Hepatocyte (in vitro differentiated cells): ENCODE data around the gene DCTN2. TPM values are rescaled to one million over a fixed set of nuclear protein-coding genes. Genes with fewer than 3 reads are reported as not detected.

ENCODE experiments used
- microRNA counts: library from miRNA; unstranded; fragments of <30 nt; microRNA quantifications from one replicate; lab custom pipeline; 2017
- microRNA-seq: library from miRNA; unstranded; fragments of <30 nt; microRNA quantifications from one replicate; pipeline ENCODE4, GENCODE V29; 2017
- polyA plus RNA-seq: library from polyadenylated mRNA; unstranded; fragments of >200 nt; fragmentation: Nextera tagmentation; extraction: Ambion mirVana; gene quantifications from 2 replicates; pipeline ENCODE4 v1.2.1, GENCODE V29; 2016
- small RNA-seq: library from RNA; depleted of rRNA; stranded (forward); fragments of <200 nt; gene quantifications from one replicate; pipeline ENCODE3, GENCODE V24; 2014
- total RNA-seq: library from RNA; depleted of rRNA; stranded (reverse); fragments of >200 nt; gene quantifications from 2 replicates; pipeline ENCODE4 v1.2.3, GENCODE V29; 2014

DCTN2 gene
- total and polyA plus RNA-seq, 2 experiments from 2014 or later, result 110 to 124 TPM

MicroRNA genes within 50 kb of the gene (microRNA counts, 767-probe panel; counts per million panel counts)
- not detected for microRNA hsa-miR-616-3p (lab: Ali Mortazavi, UCI)

Small RNAs within 50 kb of the gene (microRNA-seq; reads per million reads assigned to microRNA genes)
- gene MIR616 (not detected), gene MIR6758 (1.8 reads per million)

Small RNAs within 50 kb of the gene (small RNA-seq; reads per million reads assigned to genes)
- gene MIR616, result not detected

Other genes starting within 250 kb of the DCTN2 start
- 22.8 and 28.7 TPM in 2 replicates for gene R3HDM2, start 116.1 kb downstream of the DCTN2 start, total RNA-seq
- gene R3HDM2, start 116.1 kb downstream of the DCTN2 start, polyA plus RNA-seq, result 13.4 and 17.1 TPM in 2 replicates
- gene INHBC, start 112.4 kb downstream of the DCTN2 start, total RNA-seq, result 1.3 and 1.8 TPM in 2 replicates
- gene INHBC, start 112.4 kb downstream of the DCTN2 start, polyA plus RNA-seq, result 1.5 and 3.4 TPM in 2 replicates
- gene INHBE, start 91.9 kb downstream of the DCTN2 start, total RNA-seq, result 44.2 and 45.9 TPM in 2 replicates
- gene INHBE, start 91.9 kb downstream of the DCTN2 start, polyA plus RNA-seq, result 6.1 and 15.1 TPM in 2 replicates
- 5.9 and 7.6 TPM in 2 replicates for gene GLI1, start 87.4 kb downstream of the DCTN2 start, total RNA-seq
- gene GLI1, start 87.4 kb downstream of the DCTN2 start, polyA plus RNA-seq, result 5.1 and 6.0 TPM in 2 replicates
- gene ARHGAP9, start 67.3 kb downstream of the DCTN2 start, total RNA-seq, result 0.44 and 2.0 TPM in 2 replicates
- 2.2 and 3.6 TPM in 2 replicates for gene ARHGAP9, start 67.3 kb downstream of the DCTN2 start, polyA plus RNA-seq
- 117 and 124 TPM in 2 replicates for gene MARS1, start 59.1 kb downstream of the DCTN2 start, total RNA-seq
- gene MARS1, start 59.1 kb downstream of the DCTN2 start, polyA plus RNA-seq, result 147 and 158 TPM in 2 replicates
- 92.7 and 105 TPM in 2 replicates for gene DDIT3, start 26.7 kb downstream of the DCTN2 start, total RNA-seq
- gene DDIT3, start 26.7 kb downstream of the DCTN2 start, polyA plus RNA-seq, result 133 and 145 TPM in 2 replicates
- 6.6 and 7.0 TPM in 2 replicates for gene MBD6, start 24.4 kb downstream of the DCTN2 start, total RNA-seq
- 35.2 and 39.8 TPM in 2 replicates for gene MBD6, start 24.4 kb downstream of the DCTN2 start, polyA plus RNA-seq
- gene KIF5A, start 2.9 kb upstream of the DCTN2 start, total RNA-seq, result 0.03 and 0.16 TPM in 2 replicates
- gene KIF5A, start 2.9 kb upstream of the DCTN2 start, polyA plus RNA-seq, result 0.18 TPM in 2 replicates
- gene PIP4K2C, start 44.0 kb upstream of the DCTN2 start, total RNA-seq, result 30.0 and 41.6 TPM in 2 replicates
- gene PIP4K2C, start 44.0 kb upstream of the DCTN2 start, polyA plus RNA-seq, result 32.3 and 34.2 TPM in 2 replicates
- 17.7 and 19.9 TPM in 2 replicates for gene DTX3, start 57.6 kb upstream of the DCTN2 start, total RNA-seq
- 31.2 and 42.9 TPM in 2 replicates for gene DTX3, start 57.6 kb upstream of the DCTN2 start, polyA plus RNA-seq
- gene ARHGEF25, start 64.2 kb upstream of the DCTN2 start, total RNA-seq, result 9.0 and 12.6 TPM in 2 replicates
- 0.29 and 1.3 TPM in 2 replicates for gene ARHGEF25, start 64.2 kb upstream of the DCTN2 start, polyA plus RNA-seq
- 0.24 and 0.97 TPM in 2 replicates for gene B4GALNT1, start 86.0 kb upstream of the DCTN2 start, total RNA-seq
- 0.97 and 1.2 TPM in 2 replicates for gene B4GALNT1, start 86.0 kb upstream of the DCTN2 start, polyA plus RNA-seq
- gene OS9, start 146.9 kb upstream of the DCTN2 start, total RNA-seq, result 303 and 366 TPM in 2 replicates
- gene OS9, start 146.9 kb upstream of the DCTN2 start, polyA plus RNA-seq, result 243 and 250 TPM in 2 replicates
- 0.33 and 0.76 TPM in 2 replicates for gene AGAP2, start 191.6 kb upstream of the DCTN2 start, total RNA-seq
- 0.04 TPM in 2 replicates for gene AGAP2, start 191.6 kb upstream of the DCTN2 start, polyA plus RNA-seq
- gene TSPAN31, start 197.8 kb upstream of the DCTN2 start, total RNA-seq, result 77.6 and 81.3 TPM in 2 replicates
- gene TSPAN31, start 197.8 kb upstream of the DCTN2 start, polyA plus RNA-seq, result 54.9 and 69.2 TPM in 2 replicates
- gene CDK4, start 205.1 kb upstream of the DCTN2 start, total RNA-seq, result 306 and 339 TPM in 2 replicates
- gene CDK4, start 205.1 kb upstream of the DCTN2 start, polyA plus RNA-seq, result 308 and 315 TPM in 2 replicates
- 14.6 and 16.9 TPM in 2 replicates for gene MARCHF9, start 207.9 kb upstream of the DCTN2 start, total RNA-seq
- gene MARCHF9, start 207.9 kb upstream of the DCTN2 start, polyA plus RNA-seq, result 13.6 and 14.8 TPM in 2 replicates
- gene CYP27B1, start 219.9 kb upstream of the DCTN2 start, total RNA-seq, result 0.23 and 2.9 TPM in 2 replicates
- gene CYP27B1, start 219.9 kb upstream of the DCTN2 start, polyA plus RNA-seq, result 0.89 and 2.3 TPM in 2 replicates
- gene METTL1, start 224.9 kb upstream of the DCTN2 start, total RNA-seq, result 8.6 and 8.8 TPM in 2 replicates
- 26.1 and 31.1 TPM in 2 replicates for gene METTL1, start 224.9 kb upstream of the DCTN2 start, polyA plus RNA-seq
- gene EEF1AKMT3, start 225.4 kb upstream of the DCTN2 start, total RNA-seq, result 5.5 and 7.6 TPM in 2 replicates
- gene EEF1AKMT3, start 225.4 kb upstream of the DCTN2 start, polyA plus RNA-seq, result 4.5 and 10.3 TPM in 2 replicates
- gene TSFM, start 235.6 kb upstream of the DCTN2 start, total RNA-seq, result 15.7 and 25.9 TPM in 2 replicates
- 38.9 and 46.8 TPM in 2 replicates for gene TSFM, start 235.6 kb upstream of the DCTN2 start, polyA plus RNA-seq